DMS153 treated with DMSO at 0.1 percent for 48 hours (cell line): ENCODE data around the gene OPA1.

Experiments used
- DNase-seq: peaks from one replicate; lab custom pipeline; 2025; ENCODE audit not compliant: unreplicated experiment; lab: John Stamatoyannopoulos, UW

OPA1 gene

GRCh38 chr3:193645806-193646205 lies 52.8 kb downstream of the OPA1 start:
- DNase-seq: no peak

GRCh38 chr3:193648542-193649076 lies 55.6 kb downstream of the OPA1 start:
- DNase-seq: no peak

GRCh38 chr3:193650585-193650984 lies 57.6 kb downstream of the OPA1 start:
- DNase-seq: no peak

- no peak for DNase-seq
These were observed 62.9 kb downstream of the OPA1 start for GRCh38 chr3:193655831-193656433.

GRCh38 chr3:193656445-193656844 lies 63.4 kb downstream of the OPA1 start:
- no peak for DNase-seq

DNA sequence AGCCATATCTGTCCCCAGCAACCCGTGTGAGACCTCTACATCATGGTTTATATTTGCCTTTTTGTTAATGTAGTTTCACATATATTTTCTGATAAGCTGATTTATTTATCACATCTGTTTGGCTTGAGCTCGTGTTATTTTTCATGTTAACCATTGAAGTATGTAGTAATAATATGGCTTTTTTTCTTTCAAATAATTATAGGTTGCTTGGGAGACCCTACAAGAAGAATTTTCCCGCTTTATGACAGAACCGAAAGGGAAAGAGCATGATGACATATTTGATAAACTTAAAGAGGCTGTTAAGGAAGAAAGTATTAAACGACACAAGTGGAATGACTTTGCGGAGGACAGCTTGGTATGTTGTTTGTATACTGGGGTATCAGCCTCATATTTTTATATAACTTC lies 63.9 kb downstream of the OPA1 start:
- no peak for DNase-seq

- DNase-seq: no peak
These were observed 67.2 kb downstream of the OPA1 start for GRCh38 chr3:193660171-193660570.

- no peak for DNase-seq
These were observed 67.8 kb downstream of the OPA1 start for GRCh38 chr3:193660698-193661411.

DNA sequence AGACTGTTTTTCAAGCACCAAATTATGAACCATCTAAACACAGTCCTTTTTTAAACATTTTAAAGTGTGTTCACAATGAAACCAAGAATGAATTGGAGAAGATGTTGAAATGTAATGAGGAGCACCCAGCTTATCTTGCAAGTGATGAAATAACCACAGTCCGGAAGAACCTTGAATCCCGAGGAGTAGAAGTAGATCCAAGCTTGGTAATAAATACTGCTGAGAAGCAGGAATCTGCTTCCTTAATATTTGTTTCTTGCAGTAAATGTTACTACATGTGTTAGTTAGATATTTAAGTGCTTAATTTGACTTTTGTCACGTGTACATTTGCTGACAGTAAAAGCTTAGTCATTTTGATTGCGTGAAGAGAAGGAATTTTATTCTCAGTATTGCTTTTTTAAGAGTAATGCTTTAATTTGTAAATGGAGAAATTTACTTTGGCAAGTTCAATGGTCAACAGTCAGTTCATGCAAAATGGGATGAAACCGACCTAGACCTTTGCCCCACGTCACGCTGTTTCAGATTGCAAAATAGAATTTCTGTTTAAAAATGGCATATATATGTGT lies 69.8 kb downstream of the OPA1 start:
- DNase-seq: no peak

- peak; percentile 27 for DNase-seq
These were observed 72.5 kb downstream of the OPA1 start for GRCh38 chr3:193665370-193665989.

- no peak for DNase-seq
These were observed 80.8 kb downstream of the OPA1 start for GRCh38 chr3:193673845-193674244.

- DNase-seq: no peak
These were observed 81.7 kb downstream of the OPA1 start for GRCh38 chr3:193674714-193675113.

DNA sequence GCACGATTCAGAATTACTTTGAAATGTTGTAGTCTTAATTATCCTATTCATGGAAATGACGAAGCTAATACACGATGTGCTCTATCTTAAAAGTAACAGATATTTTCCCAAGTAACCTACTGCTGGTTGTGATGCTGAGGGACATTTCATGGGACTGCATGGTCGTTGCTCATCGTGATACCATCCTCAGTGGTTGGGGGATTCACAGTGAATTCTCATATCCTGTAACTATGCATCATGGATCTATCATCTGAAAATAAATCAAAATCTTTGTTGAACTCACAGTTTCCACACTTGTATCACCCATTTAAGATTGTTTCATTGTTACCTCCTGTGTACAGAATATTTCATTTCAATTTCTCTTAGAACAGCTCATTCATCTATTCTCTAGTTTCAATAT lies 84.7 kb downstream of the OPA1 start:
- DNase-seq: no peak

DNA sequence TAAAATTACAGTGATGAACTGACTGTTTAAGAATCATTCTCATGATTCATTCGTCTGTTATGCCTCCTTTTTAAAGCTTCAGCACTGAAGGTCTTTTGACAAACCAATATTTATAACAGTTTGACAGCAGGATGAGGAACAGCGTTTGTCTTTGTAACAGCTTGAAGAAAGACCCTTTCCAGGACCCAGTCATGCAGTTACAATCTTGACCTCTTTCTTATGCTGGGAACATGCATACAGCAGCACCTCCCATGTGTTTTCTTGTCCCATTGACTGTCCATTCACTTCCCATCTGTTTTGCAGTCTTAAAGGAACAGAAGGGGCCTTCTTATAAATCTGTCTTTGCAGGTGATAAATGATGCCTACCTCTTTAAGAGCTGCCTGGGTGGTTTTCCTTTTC lies 87.2 kb downstream of the OPA1 start:
- DNase-seq: no peak

DNA sequence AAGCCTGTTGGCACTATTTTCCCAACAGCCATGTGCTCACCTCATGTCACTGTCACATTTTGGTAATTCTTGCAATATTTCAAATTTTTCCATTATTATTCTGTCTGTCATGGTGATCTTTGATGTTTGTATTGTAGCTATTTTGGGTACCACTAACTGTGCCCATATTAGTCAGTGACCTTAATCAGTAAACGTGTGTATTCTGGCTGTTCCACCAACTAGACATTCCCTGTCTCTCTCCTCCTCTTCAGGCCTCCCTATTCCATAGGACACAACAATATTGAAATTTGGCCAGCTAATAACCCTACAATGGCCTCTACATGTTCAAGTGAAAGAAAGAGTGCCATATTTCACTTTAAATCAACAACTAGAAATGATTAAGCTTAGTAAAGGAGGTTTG lies 88.6 kb downstream of the OPA1 start:
- no peak for DNase-seq

DNA sequence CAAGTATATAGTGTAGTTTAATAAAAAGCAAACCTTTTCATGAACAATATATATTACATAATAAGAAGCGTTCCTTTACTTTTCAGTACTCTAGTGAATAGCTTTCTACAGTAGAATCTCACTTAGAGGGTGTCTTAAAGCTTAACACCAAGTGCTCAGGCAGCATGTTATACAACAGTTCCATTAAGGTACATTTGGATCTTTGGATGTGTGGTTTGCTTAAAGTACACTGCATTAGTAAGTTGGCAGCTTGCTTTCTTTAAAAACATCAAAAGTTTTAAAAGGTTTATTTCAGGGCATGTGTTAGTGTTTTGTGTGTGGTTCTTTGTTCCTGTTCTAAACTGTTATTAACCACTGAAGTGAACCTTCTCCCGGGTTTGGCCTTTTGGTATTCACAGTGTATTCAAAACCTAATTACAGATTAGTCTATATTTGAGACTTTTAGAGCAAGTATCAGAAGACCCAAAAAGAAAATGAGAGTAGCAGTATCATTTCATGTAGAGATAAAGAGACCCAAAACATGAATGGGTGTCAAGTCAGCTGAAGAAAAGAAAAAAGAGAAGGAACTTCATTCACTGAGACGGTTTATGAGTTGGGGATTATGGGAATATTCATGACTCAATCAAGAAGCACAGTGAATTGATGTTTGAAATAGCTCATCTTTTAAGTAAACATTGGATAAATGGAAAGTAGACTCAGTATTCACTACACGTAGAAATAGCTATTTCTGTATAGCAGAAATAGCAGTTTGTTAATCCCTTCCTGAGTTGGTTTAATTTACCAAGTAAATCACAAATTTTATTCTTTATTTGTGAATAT lies 93.9 kb downstream of the OPA1 start:
- DNase-seq: no peak

GRCh38 chr3:193688834-193689714 lies 96.1 kb downstream of the OPA1 start:
- DNase-seq: no peak

DNA sequence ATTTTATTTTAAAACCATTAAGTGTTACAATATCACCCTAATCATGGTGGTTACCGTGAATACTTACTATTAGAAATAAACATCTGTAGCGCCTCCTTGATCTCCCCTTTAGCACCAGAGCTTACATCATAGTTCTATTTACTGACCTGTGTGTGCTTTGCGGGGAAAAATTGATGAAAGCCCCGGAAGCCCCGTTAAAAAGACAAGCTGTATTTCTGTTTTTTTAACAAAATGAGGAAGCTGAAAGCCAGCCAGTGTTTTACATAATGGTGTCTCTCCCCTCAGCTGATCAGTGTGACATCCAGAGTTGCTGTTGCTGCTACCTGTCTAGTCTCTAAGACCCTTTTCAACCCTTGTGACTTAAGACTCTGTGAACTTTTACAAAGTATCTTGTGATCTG lies 100.8 kb downstream of the OPA1 start:
- no peak for DNase-seq

GRCh38 chr3:193701953-193702635 lies 109.1 kb downstream of the OPA1 start:
- DNase-seq: no peak

GRCh38 chr3:193702967-193703366 lies 110.0 kb downstream of the OPA1 start:
- DNase-seq: no peak
